Thoracic aorta endothelial cell (primary cell): Measurements from ENCODE around the gene SLC5A12. TPM values are rescaled to one million over a fixed set of nuclear protein-coding genes. Genes with fewer than 3 reads are reported as not detected.

Source experiments
- total RNA-seq: library from RNA; depleted of rRNA; stranded (reverse); fragments of >200 nt; gene quantifications from 2 replicates; pipeline ENCODE4 v1.2.3, GENCODE V29; 2012

SLC5A12 gene, protein sequence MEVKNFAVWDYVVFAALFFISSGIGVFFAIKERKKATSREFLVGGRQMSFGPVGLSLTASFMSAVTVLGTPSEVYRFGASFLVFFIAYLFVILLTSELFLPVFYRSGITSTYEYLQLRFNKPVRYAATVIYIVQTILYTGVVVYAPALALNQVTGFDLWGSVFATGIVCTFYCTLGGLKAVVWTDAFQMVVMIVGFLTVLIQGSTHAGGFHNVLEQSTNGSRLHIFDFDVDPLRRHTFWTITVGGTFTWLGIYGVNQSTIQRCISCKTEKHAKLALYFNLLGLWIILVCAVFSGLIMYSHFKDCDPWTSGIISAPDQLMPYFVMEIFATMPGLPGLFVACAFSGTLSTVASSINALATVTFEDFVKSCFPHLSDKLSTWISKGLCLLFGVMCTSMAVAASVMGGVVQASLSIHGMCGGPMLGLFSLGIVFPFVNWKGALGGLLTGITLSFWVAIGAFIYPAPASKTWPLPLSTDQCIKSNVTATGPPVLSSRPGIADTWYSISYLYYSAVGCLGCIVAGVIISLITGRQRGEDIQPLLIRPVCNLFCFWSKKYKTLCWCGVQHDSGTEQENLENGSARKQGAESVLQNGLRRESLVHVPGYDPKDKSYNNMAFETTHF
- total RNA-seq, result not detected in 2 replicates

DNA sequence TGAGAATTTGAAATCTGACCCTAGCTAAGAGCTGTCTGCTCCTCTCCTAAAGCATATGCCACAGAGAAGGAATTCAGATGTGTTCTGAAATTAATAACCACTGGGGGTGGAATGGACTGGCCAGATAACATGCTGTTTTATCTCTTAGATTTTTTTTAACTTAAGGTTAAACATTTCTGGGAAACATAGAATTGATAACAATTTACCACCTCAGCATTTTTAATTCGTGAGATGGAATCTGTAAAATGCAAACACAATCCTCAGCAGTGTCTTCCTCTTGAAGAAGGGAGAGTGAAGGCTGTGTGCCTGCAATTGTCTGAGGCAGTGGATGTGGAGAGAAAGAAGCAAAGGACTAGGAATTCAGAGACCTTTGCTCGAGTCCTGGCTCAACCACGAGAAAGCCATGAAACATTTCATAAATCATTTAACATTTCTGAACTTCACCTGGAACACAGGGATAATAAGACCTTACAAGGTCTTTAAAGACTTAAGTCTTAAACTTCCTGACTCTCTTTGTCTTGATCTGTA, at the start of gene SLC5A12:
SLC5A12 (minus strand) TSS at position 113 of the 528 bp plus-strand sequence. CDS start 346 bp downstream, outside the sequence.

Other genes with a start within 250 kb of the SLC5A12 start
- not detected in 2 replicates for gene MUC15, start 149.8 kb downstream of the SLC5A12 start, total RNA-seq